GM12872 (cell line): ENCODE data around the gene MCF2L2.

ENCODE experiments used
- TF ChIP-seq, protein P1 (sequence below): IDR thresholded peaks from 3 replicates; pipeline ENCODE4 v1.5.1; 2011; ENCODE audit warnings: low read depth, mild to moderate bottlenecking, low read length, moderate library complexity; ENCODE audit not compliant: insufficient read depth

The MCF2L2 gene

DNA sequence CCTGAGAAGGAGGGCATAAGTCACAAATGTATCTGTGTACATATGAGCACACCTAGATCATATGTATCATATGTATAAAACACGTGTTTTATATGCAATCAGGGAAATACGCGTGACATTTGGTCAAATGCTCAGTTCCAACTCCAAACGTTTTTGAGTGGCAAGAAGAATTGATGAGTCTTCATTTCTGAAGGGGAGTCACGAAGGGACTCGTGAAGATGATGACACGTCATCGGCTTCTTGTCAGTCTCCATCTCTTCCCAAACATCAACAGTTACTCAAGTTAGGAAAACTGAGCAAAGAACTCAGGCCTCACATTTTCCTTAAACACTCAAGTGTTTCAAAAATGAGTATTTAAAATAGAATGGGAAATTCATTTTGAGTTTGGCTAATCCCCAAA is 95.9 kb downstream of the MCF2L2 start:
- TF ChIP-seq, protein P1, sequence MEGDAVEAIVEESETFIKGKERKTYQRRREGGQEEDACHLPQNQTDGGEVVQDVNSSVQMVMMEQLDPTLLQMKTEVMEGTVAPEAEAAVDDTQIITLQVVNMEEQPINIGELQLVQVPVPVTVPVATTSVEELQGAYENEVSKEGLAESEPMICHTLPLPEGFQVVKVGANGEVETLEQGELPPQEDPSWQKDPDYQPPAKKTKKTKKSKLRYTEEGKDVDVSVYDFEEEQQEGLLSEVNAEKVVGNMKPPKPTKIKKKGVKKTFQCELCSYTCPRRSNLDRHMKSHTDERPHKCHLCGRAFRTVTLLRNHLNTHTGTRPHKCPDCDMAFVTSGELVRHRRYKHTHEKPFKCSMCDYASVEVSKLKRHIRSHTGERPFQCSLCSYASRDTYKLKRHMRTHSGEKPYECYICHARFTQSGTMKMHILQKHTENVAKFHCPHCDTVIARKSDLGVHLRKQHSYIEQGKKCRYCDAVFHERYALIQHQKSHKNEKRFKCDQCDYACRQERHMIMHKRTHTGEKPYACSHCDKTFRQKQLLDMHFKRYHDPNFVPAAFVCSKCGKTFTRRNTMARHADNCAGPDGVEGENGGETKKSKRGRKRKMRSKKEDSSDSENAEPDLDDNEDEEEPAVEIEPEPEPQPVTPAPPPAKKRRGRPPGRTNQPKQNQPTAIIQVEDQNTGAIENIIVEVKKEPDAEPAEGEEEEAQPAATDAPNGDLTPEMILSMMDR: no peak

DNA sequence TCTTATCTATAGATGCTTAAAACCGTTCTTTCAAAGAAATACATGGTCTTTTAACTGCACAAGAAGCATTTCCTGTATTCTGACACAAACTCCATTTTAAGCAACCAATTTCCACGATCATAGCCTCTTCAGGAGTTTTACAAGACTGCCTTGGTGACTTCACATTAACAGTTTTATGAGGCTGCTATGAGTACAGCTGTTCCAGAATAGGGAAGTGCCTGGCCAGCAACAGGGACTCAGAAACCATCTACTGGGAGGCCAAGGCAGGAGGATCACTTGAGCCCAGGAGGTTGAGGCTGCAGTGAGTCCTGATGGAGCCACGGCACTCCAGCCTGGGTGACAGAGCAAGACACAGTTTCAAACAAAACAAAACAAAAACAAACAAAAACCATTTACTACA is 96.9 kb downstream of the MCF2L2 start:
- TF ChIP-seq, protein P1: no peak

DNA sequence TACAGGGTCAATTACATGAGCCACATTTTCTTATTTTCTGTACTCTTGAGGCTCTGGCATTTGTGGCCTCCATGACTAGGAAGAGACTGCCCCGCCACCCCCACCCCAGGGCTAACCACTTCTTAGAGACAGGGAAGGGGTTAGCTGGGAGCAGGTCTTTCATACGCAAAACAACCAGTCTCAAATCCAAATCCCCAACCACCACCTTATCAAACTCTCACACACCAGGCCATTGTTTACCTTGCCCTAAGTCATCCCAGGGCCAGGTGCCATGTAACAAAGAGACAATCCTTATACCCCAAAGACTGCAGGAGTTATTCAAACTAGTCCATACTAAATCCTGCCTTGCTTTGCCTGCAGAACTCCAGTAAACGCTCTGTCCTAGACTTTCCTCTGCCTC is 97.5 kb downstream of the MCF2L2 start:
- TF ChIP-seq, protein P1: no peak

DNA sequence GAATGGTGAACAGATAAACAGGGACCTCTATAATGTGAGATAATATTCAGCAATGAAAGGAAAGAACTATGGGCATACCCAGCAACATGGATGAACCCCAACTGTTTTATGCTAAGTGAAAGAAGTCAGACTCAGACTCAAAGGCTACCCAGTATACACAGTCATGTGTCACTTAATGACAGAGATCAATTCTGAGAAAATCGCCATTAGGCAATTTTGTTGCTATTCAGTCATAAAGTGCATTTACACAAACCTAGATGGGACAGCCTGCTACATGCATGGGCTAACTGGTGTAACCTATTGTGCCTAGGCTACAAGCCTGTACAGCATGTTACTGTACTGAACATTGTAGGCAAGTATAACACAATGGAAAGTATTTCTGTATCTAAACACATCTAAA is 98.9 kb downstream of the MCF2L2 start:
- TF ChIP-seq, protein P1: no peak

DNA sequence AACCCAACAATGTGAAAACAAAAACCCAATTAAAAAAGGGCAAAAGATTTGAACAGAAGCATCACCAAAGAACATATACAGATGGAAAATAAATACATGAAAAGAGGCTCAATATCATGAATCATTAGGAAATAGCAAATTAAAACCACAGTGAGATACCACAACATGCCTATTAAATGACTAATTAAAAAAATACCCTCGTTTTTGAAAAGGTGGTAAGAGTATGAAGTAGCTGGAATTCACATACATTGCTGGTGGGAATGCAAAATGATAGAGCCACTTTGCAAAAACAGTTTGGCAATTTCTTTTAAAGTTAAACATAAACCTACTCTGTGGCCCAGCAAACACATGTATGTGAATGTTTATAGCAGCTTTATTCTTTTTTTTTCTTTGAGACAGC is 99.6 kb downstream of the MCF2L2 start:
- TF ChIP-seq, protein P1: no peak

DNA sequence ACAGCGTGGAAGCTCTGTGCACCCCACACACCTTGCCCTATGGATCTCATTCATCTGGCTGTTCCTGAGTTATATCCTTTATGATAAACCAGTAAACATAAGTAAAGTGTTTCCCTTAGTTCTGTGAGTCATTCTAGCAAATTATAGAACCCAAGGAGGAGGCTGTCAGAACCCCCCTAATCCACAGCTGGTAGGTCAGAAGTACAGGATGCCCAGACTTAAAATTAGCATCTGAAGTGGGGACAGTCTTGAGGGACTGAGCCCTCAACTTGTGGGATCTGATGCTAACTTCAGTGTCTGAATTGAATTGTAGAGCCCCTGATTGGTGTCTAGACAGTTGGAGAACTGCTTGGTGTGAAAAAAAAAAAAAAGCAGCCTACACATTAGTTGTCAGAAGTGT is 100.3 kb downstream of the MCF2L2 start:
- TF ChIP-seq, protein P1: no peak

DNA sequence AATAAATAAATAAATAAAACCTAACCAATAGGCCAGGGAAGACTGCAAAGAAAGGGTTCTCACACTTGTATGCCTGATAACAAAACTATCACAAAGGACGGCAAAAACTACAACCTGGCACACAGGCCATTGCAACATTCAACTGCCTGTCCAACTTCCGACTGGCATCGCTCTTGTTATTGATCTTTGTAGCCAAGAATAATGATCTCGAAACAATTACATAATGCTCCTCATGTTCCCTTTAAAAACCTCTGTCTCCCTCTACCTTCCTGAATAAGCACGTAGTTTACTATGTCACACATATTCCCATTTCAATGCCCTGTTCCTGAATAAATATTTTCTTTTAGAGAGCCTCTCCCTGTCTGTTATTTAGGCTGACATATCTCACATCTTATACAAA is 101.1 kb downstream of the MCF2L2 start:
- TF ChIP-seq, protein P1: no peak

DNA sequence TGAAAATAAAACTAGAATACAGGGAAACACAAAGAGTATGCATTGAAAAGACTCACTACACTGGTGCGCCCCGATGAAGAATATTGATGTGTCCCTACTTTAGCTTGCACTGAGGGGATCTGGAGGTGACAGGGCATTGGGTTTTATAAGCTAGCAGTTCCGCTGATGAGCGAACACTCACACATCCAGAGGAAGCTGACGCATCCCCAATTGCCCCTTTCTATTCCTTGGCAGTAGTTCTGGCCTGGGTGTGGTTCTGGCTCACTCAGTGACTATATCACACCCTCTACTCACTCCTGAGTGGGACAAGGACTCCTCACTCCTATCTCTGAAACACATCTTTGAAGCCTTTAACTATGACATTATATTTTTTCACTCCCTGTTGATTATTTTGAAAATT is 104.3 kb downstream of the MCF2L2 start:
- TF ChIP-seq, protein P1: no peak
